K562 (cell line): Measurements from ENCODE around the gene IRF3. TPM values are rescaled to one million over a fixed set of nuclear protein-coding genes. Genes with fewer than 3 reads are reported as not detected.

ENCODE experiments used
- ATAC-seq: fragments of 200-7000 bp; cut with Tn5 transposase; 3 replicates; pipeline ENCODE4 v1.9.1; 2020; ENCODE audit warnings: moderate library complexity
- BruUV-seq: library from RNA; stranded (reverse); fragments of 400-500 nt; replicated peaks from 2 replicates; lab custom pipeline; 2021; lab: Mats Ljungman, UMichigan
- CTCF ChIA-PET: fragments of 300-600 bp; formaldehyde crosslinking; extraction: SDS; loops from one replicate; lab custom pipeline; 2021; ENCODE audit warnings: low intra/inter-chr PET ratio; lab: Yijun Ruan, JAX
- POLR2A ChIA-PET: fragments of 300-600, 350-650 bp; sonication (Branson Sonifier 250); formaldehyde crosslinking; extraction: SDS; loops from one replicate; lab custom pipeline; 2021; ENCODE audit warnings: antibody characterized with exemption, inconsistent platforms; lab: Yijun Ruan, JAX
- DNase-seq, 4 experiments: peaks; one replicate each; pipeline versions ENCODE4 v3.0.0 to v3.0.0-alpha.2; 2011 to 2018; ENCODE audit warnings: low spot score in 3 of 4, mixed read lengths in 3 of 4; ENCODE audit errors: extremely low read depth in 1 of 4
- FAIRE-seq: peaks from 2 replicates; lab custom pipeline; 2011; peaks lifted over from hg19 to GRCh38; lab: Jason Lieb, UNC
- H2AFZ ChIP-seq: 2 replicates; pipeline ENCODE4 v1.6.0; 2011; ENCODE audit warnings: low read depth, low read length, control low read depth, inconsistent platforms
- H3K27ac ChIP-seq: fragments of 200-600 bp; 3 replicates; pipeline ENCODE4 v1.8.0; 2011; ENCODE audit warnings: low read depth, mild to moderate bottlenecking, control low read depth, inconsistent platforms, low read length, moderate library complexity, mixed read lengths; ENCODE audit errors: extremely low read depth
- H3K27me3 ChIP-seq, 2 experiments: fragments of 300-600 bp in 1 of 2; 2 replicates in 1 of 2; 3 replicates in 1 of 2; pipeline versions ENCODE4 v1.6.0 to v1.8.0; 2011; ENCODE audit warnings: inconsistent platforms in 2 of 2, low read length in 2 of 2, mild to moderate bottlenecking in 1 of 2, mixed read lengths in 1 of 2, moderate library complexity in 1 of 2; ENCODE audit not compliant: control insufficient read depth in 2 of 2, insufficient read depth in 2 of 2
- H3K36me3 ChIP-seq: fragments of 300-600 bp; 3 replicates; pipeline ENCODE4 v1.8.0; 2011; ENCODE audit warnings: mild to moderate bottlenecking, low read length, inconsistent platforms; ENCODE audit not compliant: control insufficient read depth, insufficient read depth
- H3K4me1 ChIP-seq, 2 experiments: fragments of 200-600 bp in 1 of 2; replicated peaks in 1 of 2; 2 replicates in 1 of 2; 3 replicates in 1 of 2; pipeline versions ENCODE4 v1.5.1 to v1.8.0; 2011; ENCODE audit warnings: inconsistent platforms in 2 of 2, low read length in 2 of 2, mild to moderate bottlenecking in 1 of 2, mixed read lengths in 1 of 2, moderate library complexity in 1 of 2; ENCODE audit not compliant: control insufficient read depth in 2 of 2, insufficient read depth in 2 of 2
- H3K4me2 ChIP-seq: 2 replicates; pipeline ENCODE4 v1.6.1; 2011; ENCODE audit warnings: low read length, control low read depth, inconsistent platforms, mixed read lengths; ENCODE audit not compliant: insufficient read depth
- H3K4me3 ChIP-seq: fragments of 200-600 bp; sonication (generic), shearing (Covaris generic); 2 replicates; pipeline ENCODE4 v1.5.1; 2016; ENCODE audit warnings: control low read depth, inconsistent platforms
- H3K79me2 ChIP-seq: fragments of 200-600 bp; 3 replicates; pipeline ENCODE4 v1.8.0; 2011; ENCODE audit warnings: low read length, inconsistent platforms; ENCODE audit not compliant: control insufficient read depth, insufficient read depth
- H3K9ac ChIP-seq, 2 experiments: 2 replicates each; pipeline versions ENCODE4 v1.6.0 to v1.6.1; 2011; ENCODE audit warnings: low read depth in 2 of 2, low read length in 2 of 2, control low read depth in 1 of 2, inconsistent platforms in 1 of 2, mild to moderate bottlenecking in 1 of 2, mixed read lengths in 1 of 2; ENCODE audit not compliant: insufficient read depth in 1 of 2
- H3K9me1 ChIP-seq: one replicate; pipeline ENCODE4 v1.6.0; 2011; ENCODE audit warnings: inconsistent platforms, mild to moderate bottlenecking, low read length, moderate library complexity; ENCODE audit not compliant: control insufficient read depth, insufficient read depth
- H3K9me3 ChIP-seq: replicated peaks from 2 replicates; pipeline ENCODE4 v1.5.1; 2011; ENCODE audit warnings: low read depth, low read length, inconsistent platforms; ENCODE audit not compliant: control insufficient read depth, insufficient read depth
- H4K20me1 ChIP-seq: replicated peaks from 2 replicates; pipeline ENCODE4 v1.6.1; 2011; ENCODE audit warnings: low read length, inconsistent platforms, mixed read lengths; ENCODE audit not compliant: control insufficient read depth, insufficient read depth
- POLR2A ChIP-seq: fragments of 450-650 bp; conservative IDR thresholded peaks from 2 replicates; pipeline ENCODE4 v1.6.1; 2016
- ZNF707 ChIP-seq: fragments of 250-450 bp; sonication (Bioruptor Pico); conservative IDR thresholded peaks from 2 replicates; pipeline ENCODE4 v1.8.0; 2022; ENCODE audit warnings: inconsistent platforms, mild to moderate bottlenecking, moderate library complexity
- WGBS: fragments of 100-300 bp; shearing (Covaris generic); methylation state at CpG from one replicate; pipeline ENCODE4 v1.1.6; 2016; ENCODE audit warnings: low coverage, mixed read lengths; ENCODE audit not compliant: insufficient coverage; ENCODE audit errors: missing lambda C conversion rate; 5-methylcytosine and 5-hydroxymethylcytosine counted together
- in situ Hi-C: fragments of 300-500 bp; cut with MboI; formaldehyde crosslinking; loops from 4 replicates; pipeline ENCODE4 v1.15.0; 2018; ENCODE audit warnings: inconsistent platforms, mixed read lengths
- intact Hi-C: fragments of 100-400 bp; cut with micrococcal nuclease; formaldehyde crosslinking; loops from 2 replicates; pipeline ENCODE4 v1.14.2; 2022
- polyA plus RNA-seq, 8 experiments: library from polyadenylated mRNA; depleted of rRNA in 4 of 8; stranded (reverse) in 5 of 8; unstranded in 3 of 8; fragments of >200 nt; fragmentation: Nextera tagmentation in 2 of 8; fragmentation: Illumina TruSeq in 1 of 8; extraction: Ambion mirVana in 2 of 8; extraction: Trizol in 1 of 8; gene quantifications; 2 replicates each; pipeline versions ENCODE4 v1.2.1 to v1.2.3, GENCODE V29; 2011 to 2014; ENCODE audit warnings: inconsistent platforms in 1 of 8, missing spikeins in 1 of 8
- total RNA-seq, 7 experiments: library from RNA; depleted of rRNA in 6 of 7; stranded (reverse); fragments of >200 nt in 6 of 7; fragmentation: Illumina TruSeq in 2 of 7; extraction: Trizol in 2 of 7; gene quantifications; 2 replicates each; pipeline versions ENCODE4 v1.2.1 to v1.2.3, GENCODE V29; 2011 to 2021; ENCODE audit warnings: low replicate concordance in 1 of 7
- TF ChIP-seq, protein P1 (sequence below): sonication (generic); formaldehyde crosslinking; IDR thresholded peaks from 2 replicates; pipeline ENCODE4 v1.9.0; 2022; ENCODE audit warnings: mild to moderate bottlenecking, missing genetic modification reagents

Gene IRF3
- total and polyA plus RNA-seq, 9 of the 15 experiments (the other 6 are each of a cell fraction or from before 2014, with no cell fraction given): 7.5 to 145 (median 65.4) TPM

DNA sequence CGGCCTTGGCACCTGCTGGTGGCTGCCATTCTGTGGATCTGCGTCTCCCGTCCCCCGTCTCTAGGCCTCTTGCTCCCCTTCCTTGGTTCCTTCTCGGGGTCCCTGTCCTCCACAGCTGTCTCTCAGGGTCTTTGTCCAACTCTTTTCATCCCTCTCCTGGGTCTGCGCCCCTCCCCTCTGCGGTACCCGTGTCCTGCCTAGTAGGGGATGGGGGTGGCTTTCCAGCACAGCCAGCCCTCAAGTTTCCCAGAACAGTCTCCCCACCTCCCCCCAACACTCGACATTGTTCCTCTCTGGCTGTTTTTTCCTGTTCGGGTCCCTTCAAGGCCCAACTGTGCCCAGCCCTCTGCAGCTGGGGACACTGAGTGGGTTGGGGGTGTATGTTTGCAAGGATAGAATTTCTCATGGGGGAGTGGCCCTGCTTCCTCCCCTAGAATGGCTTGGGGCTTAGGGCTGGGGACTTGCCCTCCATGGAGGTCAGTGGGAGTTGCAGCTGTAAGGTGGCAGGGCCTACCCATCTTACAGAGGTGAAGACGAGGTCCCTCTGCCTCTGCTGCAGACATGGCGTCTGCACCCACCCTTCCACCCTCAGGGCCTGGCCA lies 23.0 kb upstream of the IRF3 start:
- FAIRE-seq: no peak
- peaks cover 58% of the 10 kb centered on the region; the same call in 2 of the 3 replicates for H3K36me3 ChIP-seq
- in situ Hi-C loops: no loop called here
- no peaks in the 10 kb centered on the region for H3K9me3 ChIP-seq
- TF ChIP-seq ZNF707 (CRISPR knock-in tag) (no peak), POLR2A (peak; percentile 53; the same call in 1 of the 2 replicates)
- TF ChIP-seq, protein P1, sequence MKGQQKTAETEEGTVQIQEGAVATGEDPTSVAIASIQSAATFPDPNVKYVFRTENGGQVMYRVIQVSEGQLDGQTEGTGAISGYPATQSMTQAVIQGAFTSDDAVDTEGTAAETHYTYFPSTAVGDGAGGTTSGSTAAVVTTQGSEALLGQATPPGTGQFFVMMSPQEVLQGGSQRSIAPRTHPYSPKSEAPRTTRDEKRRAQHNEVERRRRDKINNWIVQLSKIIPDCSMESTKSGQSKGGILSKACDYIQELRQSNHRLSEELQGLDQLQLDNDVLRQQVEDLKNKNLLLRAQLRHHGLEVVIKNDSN (CRISPR knock-in tag): no peak
- TF ChIP-seq, all 486 proteins: peak for 1
- CTCF ChIA-PET: no interaction called here
- H3K9ac ChIP-seq: peak overlapping the region in 1 of 2 experiments; percentile 36; a peak in 2 of 4 replicates
- H4K20me1 ChIP-seq: no peaks in the 10 kb centered on the region; the same call in 1 of the 2 replicates
- no TSS peak for BruUV-seq
- WGBS: 79% methylated on average over 6 of the region's 12 CpGs
- ATAC-seq (no peak; the same call in 2 of the 3 replicates), DNase-seq (no peak)
- H2AFZ ChIP-seq: no peak overlapping the region
- H3K4me3 ChIP-seq: no peak overlapping the region
- H3K4me1 ChIP-seq: peaks cover 0 to 71% of the 10 kb centered on the region in 2 experiments; a peak in 2 of 5 replicates
- H3K4me2 ChIP-seq: no peak overlapping the region
- H3K9me1 ChIP-seq: no peaks in the 10 kb centered on the region
- POLR2A ChIA-PET: interaction anchor here (0.9 to 1.9 kb wide), 3 partner anchors 10 to 12 kb away, joined by 3 to 9 read pairs (median 4); partner anchors contain the start of gene PRMT1
- intact Hi-C loops: no loop called here
- no peak overlapping the region for H3K27ac ChIP-seq
- no peaks in the 10 kb centered on the region for H3K27me3 ChIP-seq
- peaks cover 2% of the 10 kb centered on the region; the same call in 1 of the 3 replicates for H3K79me2 ChIP-seq
